WTC11 (cell line): Measurements from ENCODE around the gene PPP2R3A. TPM values are rescaled to one million over a fixed set of nuclear protein-coding genes. Genes with fewer than 3 reads are reported as not detected.

Source experiments
- ATAC-seq: fragments of 200-7000 bp; cut with Tn5 transposase; 2 replicates; pipeline ENCODE4 v1.10.0; 2021; ENCODE audit warnings: mild to moderate bottlenecking, moderate library complexity
- CTCF ChIA-PET: fragments of 300-600 bp; sonication (Branson Sonifier 250); formaldehyde crosslinking; loops from one replicate; lab custom pipeline; 2021; ENCODE audit warnings: antibody characterized with exemption; lab: Charles Lee
- POLR2A ChIA-PET: fragments of 350-600 bp; sonication (Branson Sonifier 250); formaldehyde crosslinking; loops from one replicate; lab custom pipeline; 2021; ENCODE audit warnings: antibody characterized with exemption; lab: Charles Lee
- DNase-seq: peaks from one replicate; pipeline ENCODE4 v3.0.0; 2021; ENCODE audit warnings: low spot score
- H3K27ac Mint-ChIP-seq: 2 replicates; pipeline ENCODE4 v1.8.0; 2021; ENCODE audit warnings: mixed read lengths
- H3K27me3 Mint-ChIP-seq: 2 replicates; pipeline ENCODE4 v1.8.0; 2021; ENCODE audit warnings: low read depth, mild to moderate bottlenecking, moderate library complexity, mixed read lengths
- H3K36me3 Mint-ChIP-seq: 2 replicates; pipeline ENCODE4 v1.8.0; 2021; ENCODE audit warnings: mixed read lengths
- H3K4me1 Mint-ChIP-seq: 2 replicates; pipeline ENCODE4 v1.8.0; 2022; ENCODE audit warnings: mixed read lengths
- H3K4me3 Mint-ChIP-seq: 2 replicates; pipeline ENCODE4 v1.8.0; 2021; ENCODE audit warnings: mild to moderate bottlenecking, moderate library complexity, mixed read lengths
- H3K9me3 Mint-ChIP-seq: 2 replicates; pipeline ENCODE4 v1.8.0; 2021; ENCODE audit warnings: mixed read lengths
- ELF4 ChIP-seq: sonication (generic); formaldehyde crosslinking; IDR thresholded peaks from 2 replicates; pipeline ENCODE4 v1.8.1; 2022; ENCODE audit warnings: low read depth, mild to moderate bottlenecking, moderate library complexity, missing genetic modification reagents
- JUN ChIP-seq: sonication (generic); formaldehyde crosslinking; IDR thresholded peaks from 2 replicates; pipeline ENCODE4 v1.8.0; 2023; ENCODE audit warnings: mild to moderate bottlenecking, missing genetic modification reagents
- KAT7 ChIP-seq: sonication (generic); formaldehyde crosslinking; IDR thresholded peaks from 2 replicates; pipeline ENCODE4 v1.8.1; 2023; ENCODE audit warnings: missing genetic modification reagents, mild to moderate bottlenecking, borderline replicate concordance
- NFATC4 ChIP-seq: fragments of 250-450 bp; sonication (Bioruptor Pico); IDR thresholded peaks from 2 replicates; pipeline ENCODE4 v1.9.0; 2021; ENCODE audit warnings: mild to moderate bottlenecking
- RORB ChIP-seq: fragments of 250-450 bp; sonication (Bioruptor Pico); IDR thresholded peaks from 2 replicates; pipeline ENCODE4 v1.9.0; 2021; ENCODE audit warnings: mild to moderate bottlenecking
- SP1 ChIP-seq: sonication (generic); formaldehyde crosslinking; conservative IDR thresholded peaks from 2 replicates; pipeline ENCODE4 v1.8.1; 2022; ENCODE audit warnings: missing genetic modification reagents
- ZNF396 ChIP-seq: fragments of 250-450 bp; sonication (Bioruptor Pico); IDR thresholded peaks from 2 replicates; pipeline ENCODE4 v1.8.0; 2021; ENCODE audit warnings: mild to moderate bottlenecking, moderate library complexity, borderline replicate concordance
- total RNA-seq: library from RNA; stranded (reverse); gene quantifications from 3 replicates; pipeline ENCODE4 v1.2.3, GENCODE V29; 2021
- TF ChIP-seq, protein P1 (sequence below): fragments of 200-600 bp; IDR thresholded peaks from 2 replicates; pipeline ENCODE4 v1.8.0; 2022; ENCODE audit warnings: antibody characterized with exemption
- TF ChIP-seq, protein P2 (sequence below): fragments of 250-450 bp; sonication (Bioruptor Pico); IDR thresholded peaks from 2 replicates; pipeline ENCODE4 v1.9.0; 2021; ENCODE audit warnings: mild to moderate bottlenecking
- TF ChIP-seq, protein P3 (sequence below): sonication (generic); formaldehyde crosslinking; IDR thresholded peaks from 2 replicates; pipeline ENCODE4 v1.8.1; 2023; ENCODE audit warnings: mild to moderate bottlenecking, moderate library complexity, missing genetic modification reagents
- TF ChIP-seq, protein P4 (sequence below): fragments of 250-450 bp; sonication (Bioruptor Pico); IDR thresholded peaks from 2 replicates; pipeline ENCODE4 v1.8.0; 2021; ENCODE audit warnings: mild to moderate bottlenecking
- TF ChIP-seq, protein P5 (sequence below): sonication (generic); formaldehyde crosslinking; IDR thresholded peaks from 2 replicates; pipeline ENCODE4 v1.8.0; 2023; ENCODE audit warnings: missing genetic modification reagents, mild to moderate bottlenecking, borderline replicate concordance
- TF ChIP-seq, protein P6 (sequence below): sonication (generic); formaldehyde crosslinking; IDR thresholded peaks from 2 replicates; pipeline ENCODE4 v1.8.1; 2022; ENCODE audit warnings: low read depth, missing genetic modification reagents, borderline replicate concordance

Gene PPP2R3A
- total RNA-seq, 1 experiment from 2014 or later = 13.1 TPM

DNA sequence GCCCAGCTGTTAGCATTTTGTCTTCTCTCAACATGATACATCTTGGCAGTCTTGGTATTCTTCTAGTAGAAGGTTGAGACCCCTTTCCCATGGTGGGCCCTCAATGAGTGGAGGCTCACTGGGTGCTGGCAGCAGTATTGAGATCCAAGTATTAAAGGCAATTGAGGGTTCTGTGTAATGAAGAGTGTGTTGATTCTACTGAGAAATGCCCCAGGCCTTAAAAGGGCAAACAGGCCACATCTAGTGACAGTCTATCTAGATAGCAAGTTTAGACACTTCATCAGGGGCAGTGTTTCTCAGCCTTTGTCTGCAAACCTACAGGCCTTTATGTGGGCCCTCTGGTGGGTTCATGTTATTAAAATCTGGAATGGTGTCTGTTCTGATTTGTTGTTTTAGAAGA, 9.5 kb downstream of the PPP2R3A start:
- POLR2A ChIA-PET = no interaction called here
- CTCF ChIA-PET = interaction anchor here (1.1 kb wide), 1 partner anchor 9 kb away, joined by 4 read pairs; the partner anchor contains the start of gene PPP2R3A
- Mint-ChIP-seq H3K27me3 (no peaks in the 10 kb centered on the region), H3K4me1 (peaks cover 41% of the 10 kb centered on the region), H3K9me3 (peaks cover 1% of the 10 kb centered on the region; the same call in 1 of the 2 replicates), H3K4me3 (no peak overlapping the region), H3K27ac (no peak overlapping the region), H3K36me3 (peaks cover 5% of the 10 kb centered on the region; the same call in 1 of the 2 replicates)
- ATAC-seq = no peak; the same call in 1 of the 2 replicates
- TF ChIP-seq, protein P1, sequence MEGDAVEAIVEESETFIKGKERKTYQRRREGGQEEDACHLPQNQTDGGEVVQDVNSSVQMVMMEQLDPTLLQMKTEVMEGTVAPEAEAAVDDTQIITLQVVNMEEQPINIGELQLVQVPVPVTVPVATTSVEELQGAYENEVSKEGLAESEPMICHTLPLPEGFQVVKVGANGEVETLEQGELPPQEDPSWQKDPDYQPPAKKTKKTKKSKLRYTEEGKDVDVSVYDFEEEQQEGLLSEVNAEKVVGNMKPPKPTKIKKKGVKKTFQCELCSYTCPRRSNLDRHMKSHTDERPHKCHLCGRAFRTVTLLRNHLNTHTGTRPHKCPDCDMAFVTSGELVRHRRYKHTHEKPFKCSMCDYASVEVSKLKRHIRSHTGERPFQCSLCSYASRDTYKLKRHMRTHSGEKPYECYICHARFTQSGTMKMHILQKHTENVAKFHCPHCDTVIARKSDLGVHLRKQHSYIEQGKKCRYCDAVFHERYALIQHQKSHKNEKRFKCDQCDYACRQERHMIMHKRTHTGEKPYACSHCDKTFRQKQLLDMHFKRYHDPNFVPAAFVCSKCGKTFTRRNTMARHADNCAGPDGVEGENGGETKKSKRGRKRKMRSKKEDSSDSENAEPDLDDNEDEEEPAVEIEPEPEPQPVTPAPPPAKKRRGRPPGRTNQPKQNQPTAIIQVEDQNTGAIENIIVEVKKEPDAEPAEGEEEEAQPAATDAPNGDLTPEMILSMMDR = no peak
- no peak for DNase-seq

DNA sequence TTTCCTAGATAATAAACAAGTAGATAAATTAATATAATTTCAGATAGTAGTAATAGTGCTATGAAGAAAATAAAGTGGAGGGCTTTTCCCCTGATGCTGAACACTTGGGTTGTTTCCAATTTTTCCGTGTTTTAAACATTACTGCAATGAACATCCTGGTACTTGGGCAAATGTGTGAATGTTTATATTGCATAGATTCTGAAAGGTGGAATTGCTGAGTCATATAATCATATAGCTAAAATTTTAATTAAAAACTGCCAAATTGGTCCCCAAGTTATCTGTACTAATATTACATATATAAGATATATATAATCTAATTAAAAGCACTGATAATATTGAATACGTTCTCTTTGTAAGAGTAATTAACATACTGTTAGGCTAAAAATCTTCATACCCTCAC, 10.0 kb downstream of the PPP2R3A start:
- TF ChIP-seq ELF4 (no peak), SP1 (CRISPR knock-in tag) (no peak), JUN (CRISPR knock-in tag) (no peak), NFATC4 (CRISPR knock-in tag) (no peak), KAT7 (CRISPR knock-in tag) (no peak), RORB (CRISPR knock-in tag) (no peak), ZNF396 (CRISPR knock-in tag) (no peak)
- TF ChIP-seq, protein P2, sequence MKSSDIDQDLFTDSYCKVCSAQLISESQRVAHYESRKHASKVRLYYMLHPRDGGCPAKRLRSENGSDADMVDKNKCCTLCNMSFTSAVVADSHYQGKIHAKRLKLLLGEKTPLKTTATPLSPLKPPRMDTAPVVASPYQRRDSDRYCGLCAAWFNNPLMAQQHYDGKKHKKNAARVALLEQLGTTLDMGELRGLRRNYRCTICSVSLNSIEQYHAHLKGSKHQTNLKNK = no peak
- TF ChIP-seq, protein P3, sequence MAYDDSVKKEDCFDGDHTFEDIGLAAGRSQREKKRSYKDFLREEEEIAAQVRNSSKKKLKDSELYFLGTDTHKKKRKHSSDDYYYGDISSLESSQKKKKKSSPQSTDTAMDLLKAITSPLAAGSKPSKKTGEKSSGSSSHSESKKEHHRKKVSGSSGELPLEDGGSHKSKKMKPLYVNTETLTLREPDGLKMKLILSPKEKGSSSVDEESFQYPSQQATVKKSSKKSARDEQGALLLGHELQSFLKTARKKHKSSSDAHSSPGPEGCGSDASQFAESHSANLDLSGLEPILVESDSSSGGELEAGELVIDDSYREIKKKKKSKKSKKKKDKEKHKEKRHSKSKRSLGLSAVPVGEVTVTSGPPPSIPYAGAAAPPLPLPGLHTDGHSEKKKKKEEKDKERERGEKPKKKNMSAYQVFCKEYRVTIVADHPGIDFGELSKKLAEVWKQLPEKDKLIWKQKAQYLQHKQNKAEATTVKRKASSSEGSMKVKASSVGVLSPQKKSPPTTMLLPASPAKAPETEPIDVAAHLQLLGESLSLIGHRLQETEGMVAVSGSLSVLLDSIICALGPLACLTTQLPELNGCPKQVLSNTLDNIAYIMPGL (CRISPR knock-in tag) = no peak
- TF ChIP-seq, protein P4, sequence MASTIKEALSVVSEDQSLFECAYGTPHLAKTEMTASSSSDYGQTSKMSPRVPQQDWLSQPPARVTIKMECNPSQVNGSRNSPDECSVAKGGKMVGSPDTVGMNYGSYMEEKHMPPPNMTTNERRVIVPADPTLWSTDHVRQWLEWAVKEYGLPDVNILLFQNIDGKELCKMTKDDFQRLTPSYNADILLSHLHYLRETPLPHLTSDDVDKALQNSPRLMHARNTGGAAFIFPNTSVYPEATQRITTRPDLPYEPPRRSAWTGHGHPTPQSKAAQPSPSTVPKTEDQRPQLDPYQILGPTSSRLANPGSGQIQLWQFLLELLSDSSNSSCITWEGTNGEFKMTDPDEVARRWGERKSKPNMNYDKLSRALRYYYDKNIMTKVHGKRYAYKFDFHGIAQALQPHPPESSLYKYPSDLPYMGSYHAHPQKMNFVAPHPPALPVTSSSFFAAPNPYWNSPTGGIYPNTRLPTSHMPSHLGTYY (CRISPR knock-in tag) = no peak
- TF ChIP-seq, protein P5, sequence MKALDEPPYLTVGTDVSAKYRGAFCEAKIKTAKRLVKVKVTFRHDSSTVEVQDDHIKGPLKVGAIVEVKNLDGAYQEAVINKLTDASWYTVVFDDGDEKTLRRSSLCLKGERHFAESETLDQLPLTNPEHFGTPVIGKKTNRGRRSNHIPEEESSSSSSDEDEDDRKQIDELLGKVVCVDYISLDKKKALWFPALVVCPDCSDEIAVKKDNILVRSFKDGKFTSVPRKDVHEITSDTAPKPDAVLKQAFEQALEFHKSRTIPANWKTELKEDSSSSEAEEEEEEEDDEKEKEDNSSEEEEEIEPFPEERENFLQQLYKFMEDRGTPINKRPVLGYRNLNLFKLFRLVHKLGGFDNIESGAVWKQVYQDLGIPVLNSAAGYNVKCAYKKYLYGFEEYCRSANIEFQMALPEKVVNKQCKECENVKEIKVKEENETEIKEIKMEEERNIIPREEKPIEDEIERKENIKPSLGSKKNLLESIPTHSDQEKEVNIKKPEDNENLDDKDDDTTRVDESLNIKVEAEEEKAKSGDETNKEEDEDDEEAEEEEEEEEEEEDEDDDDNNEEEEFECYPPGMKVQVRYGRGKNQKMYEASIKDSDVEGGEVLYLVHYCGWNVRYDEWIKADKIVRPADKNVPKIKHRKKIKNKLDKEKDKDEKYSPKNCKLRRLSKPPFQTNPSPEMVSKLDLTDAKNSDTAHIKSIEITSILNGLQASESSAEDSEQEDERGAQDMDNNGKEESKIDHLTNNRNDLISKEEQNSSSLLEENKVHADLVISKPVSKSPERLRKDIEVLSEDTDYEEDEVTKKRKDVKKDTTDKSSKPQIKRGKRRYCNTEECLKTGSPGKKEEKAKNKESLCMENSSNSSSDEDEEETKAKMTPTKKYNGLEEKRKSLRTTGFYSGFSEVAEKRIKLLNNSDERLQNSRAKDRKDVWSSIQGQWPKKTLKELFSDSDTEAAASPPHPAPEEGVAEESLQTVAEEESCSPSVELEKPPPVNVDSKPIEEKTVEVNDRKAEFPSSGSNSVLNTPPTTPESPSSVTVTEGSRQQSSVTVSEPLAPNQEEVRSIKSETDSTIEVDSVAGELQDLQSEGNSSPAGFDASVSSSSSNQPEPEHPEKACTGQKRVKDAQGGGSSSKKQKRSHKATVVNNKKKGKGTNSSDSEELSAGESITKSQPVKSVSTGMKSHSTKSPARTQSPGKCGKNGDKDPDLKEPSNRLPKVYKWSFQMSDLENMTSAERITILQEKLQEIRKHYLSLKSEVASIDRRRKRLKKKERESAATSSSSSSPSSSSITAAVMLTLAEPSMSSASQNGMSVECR = no peak
- TF ChIP-seq, protein P6, sequence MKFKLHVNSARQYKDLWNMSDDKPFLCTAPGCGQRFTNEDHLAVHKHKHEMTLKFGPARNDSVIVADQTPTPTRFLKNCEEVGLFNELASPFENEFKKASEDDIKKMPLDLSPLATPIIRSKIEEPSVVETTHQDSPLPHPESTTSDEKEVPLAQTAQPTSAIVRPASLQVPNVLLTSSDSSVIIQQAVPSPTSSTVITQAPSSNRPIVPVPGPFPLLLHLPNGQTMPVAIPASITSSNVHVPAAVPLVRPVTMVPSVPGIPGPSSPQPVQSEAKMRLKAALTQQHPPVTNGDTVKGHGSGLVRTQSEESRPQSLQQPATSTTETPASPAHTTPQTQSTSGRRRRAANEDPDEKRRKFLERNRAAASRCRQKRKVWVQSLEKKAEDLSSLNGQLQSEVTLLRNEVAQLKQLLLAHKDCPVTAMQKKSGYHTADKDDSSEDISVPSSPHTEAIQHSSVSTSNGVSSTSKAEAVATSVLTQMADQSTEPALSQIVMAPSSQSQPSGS (CRISPR knock-in tag) = no peak
- ChIA-PET POLR2A (no interaction called here), CTCF (no interaction called here)
- H3K4me1 Mint-ChIP-seq = peaks cover 36% of the 10 kb centered on the region
- no peaks in the 10 kb centered on the region for H3K27me3 Mint-ChIP-seq
- no peak overlapping the region for H3K27ac Mint-ChIP-seq
- DNase-seq (no peak), ATAC-seq (no peak)
- no peaks in the 10 kb centered on the region for H3K9me3 Mint-ChIP-seq
- H3K36me3 Mint-ChIP-seq = peaks cover under 1% of the 10 kb centered on the region; the same call in 1 of the 2 replicates
- H3K4me3 Mint-ChIP-seq = no peak overlapping the region
